ENCODE measurements around the gene SPATA24.
"Not testable (repeated sequence)": the region's sequence is repeated elsewhere in the genome, so short reads cannot be mapped to it uniquely, and the experiment has no call there.

SPATA24 gene

DNA sequence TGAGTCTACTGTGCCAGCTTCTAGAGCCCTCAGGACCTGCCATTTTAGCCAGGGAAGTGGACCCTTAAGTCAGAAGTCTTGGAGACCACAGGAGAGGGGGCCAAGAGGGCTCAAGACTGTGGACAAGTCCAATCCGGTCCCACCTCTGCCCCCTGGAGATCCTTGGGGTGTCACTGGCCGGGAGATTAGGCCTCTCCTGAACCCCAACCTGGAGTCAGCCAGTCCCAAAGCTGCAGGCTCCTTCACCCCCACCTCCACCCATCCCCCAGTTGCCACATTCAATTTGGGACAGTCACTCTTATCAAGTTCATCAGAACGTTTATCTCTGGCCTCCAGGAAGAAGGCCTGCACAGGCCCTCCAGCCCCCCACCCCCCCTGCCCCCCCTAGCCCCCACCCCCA is 21.1 kb downstream of the SPATA24 start:
- DNase-seq: no peak

DNA sequence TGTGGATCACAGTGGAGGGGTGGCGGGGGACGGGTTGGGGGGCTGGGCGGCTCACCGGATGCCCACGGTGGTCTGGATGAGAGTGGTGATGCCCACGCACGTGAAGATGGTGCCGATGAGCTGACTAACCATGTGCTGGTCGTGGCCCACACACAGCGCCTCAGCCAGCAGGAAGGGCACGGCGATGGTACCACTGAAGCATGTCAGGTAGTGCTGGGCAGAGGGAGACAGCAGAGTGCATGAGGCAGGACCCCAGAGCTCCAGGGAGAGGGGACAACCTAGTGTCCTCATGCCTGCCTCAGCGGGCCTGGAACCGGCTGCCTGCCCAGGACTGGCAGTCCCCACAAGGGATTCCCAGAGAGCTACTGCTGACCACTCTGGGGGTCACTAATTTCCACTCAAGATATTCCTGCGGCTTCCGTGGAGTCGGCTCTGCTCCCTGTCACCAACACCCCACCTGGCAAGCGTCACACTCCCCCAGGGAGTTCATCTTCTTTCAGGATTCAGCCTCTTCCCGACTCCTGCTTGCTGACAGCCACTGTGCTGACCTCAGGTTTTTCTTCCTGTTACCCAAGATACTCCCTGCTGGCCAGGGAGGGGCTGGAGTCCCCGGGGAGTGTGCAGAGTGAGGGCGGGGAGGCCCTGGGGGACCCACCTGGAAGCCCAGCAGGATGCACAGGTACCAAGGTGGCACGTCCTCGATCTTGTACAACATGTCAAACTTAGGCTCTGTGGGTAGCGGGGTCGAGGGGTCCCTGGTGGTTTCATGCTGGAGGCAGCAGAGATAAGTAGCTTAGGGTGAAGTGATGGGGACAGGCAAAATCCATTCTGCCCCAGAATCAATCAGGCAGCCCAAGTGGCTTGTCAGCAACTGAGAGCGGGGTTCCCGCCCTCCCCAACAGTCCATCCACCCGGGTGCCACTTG is 21.8 kb downstream of the SPATA24 start:
- no peak for DNase-seq

DNA sequence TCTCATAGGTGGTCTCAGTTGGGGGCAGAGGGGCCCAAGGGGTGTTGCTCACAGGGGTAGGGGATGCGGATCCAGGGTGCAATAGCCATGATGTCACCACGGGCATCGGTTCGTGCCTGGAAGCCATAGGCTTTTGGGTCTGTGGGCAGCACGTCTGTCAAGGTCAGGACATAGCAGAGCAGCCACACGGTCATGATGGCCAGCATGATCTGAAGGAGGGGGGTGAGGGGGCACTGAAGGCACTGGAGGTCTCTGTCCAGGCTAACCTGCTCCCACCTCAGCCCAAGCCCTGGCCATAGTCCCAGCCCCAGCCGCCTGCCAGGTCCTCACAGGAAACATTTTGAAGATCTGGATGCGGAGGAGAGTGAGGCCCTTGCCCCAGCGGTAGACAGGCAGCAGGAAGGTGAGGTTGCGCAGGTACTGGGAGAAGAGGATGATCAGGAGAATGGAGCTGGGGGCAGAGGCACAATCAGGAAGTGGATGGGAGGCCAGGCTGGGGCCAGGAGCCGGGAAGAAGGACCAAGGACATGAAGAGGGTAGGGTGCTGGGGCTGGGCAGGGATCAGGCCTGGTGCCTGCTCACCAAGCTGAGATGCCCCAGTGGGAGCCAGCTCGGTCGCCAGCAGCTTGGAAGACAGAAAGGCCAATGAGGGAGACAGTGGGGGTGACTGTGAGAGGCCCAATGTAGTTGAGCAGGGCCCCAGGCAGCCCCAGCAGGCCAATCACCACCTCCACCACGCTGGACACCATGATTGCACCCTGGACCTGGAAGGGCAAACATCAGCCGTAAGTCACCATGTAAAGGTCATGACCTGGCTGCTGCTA is 24.1 kb downstream of the SPATA24 start:
- DNase-seq: no peak

DNA sequence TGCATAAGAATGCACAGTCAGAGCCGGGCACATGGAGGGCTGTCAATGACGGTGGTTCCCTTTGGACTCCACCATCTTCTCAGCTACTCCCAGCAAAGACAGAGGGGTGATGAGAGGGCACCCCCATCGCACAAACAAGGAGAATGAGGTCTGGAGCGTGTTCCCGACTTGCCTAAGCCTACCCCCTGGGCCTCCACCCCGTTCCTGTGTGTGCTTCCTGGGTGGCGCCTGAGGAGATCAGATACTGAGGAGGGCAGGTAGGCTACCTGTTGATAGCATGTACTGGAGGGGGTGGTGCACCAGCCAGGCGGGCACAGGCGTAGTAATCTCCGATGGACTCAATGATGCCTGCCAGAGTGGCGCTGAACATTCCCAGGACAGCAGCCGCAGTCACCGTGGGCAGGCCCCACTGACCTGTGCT is 24.9 kb downstream of the SPATA24 start:
- DNase-seq: no peak

DNA sequence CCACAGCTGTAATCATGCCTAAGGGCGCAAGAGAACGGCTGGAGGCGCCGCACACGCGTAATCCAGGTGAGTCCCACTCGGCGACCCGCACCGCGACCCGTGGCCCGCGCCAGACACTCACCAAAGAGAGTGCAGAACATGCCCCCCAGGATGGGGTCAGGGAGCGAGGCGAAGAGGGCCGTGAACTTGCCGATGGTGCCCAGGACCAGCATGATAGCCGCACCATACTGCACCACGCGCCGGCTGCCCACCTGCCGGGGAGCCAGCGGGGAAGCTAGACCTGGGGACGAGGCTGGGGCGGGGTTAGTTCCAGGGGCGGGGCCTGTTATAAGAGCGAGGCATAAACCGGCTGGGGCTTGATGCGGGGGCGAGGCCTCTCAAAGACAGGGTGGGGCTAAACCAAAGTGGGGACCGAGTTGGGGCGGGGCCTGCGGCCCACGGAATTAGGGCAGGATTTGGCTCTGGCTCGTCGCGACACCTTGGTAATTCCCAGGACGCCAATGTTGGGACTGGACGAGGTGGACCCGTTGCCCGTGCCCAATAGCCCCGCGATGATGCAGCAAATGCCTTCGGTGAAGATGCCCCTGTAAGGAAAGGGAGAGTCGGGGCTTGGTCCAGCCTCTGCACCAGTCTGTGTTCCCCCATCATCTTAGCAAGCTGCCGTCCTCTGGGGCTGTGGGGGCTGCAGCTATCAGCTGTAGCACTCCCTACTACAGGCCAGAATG is 25.6 kb downstream of the SPATA24 start:
- DNase-seq: no peak

DNA sequence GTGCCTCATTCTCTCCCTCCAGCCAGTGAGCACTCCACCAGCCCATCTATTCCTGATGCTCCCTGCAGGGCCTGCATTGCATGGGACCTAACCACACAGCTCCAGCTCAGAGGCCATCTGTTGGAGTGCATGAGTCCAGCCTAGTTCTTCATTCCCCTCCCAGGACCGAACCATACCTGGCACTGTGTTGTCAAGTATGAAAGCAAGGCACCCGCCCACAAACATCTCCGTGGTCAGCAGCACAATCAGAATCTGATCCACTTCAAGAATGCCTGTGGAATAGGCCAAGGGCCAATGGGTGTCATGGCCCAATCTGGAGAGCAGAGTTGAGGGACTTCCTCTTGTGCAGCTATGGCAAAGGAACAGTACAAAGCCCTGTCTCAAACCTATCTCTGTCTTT is 26.7 kb downstream of the SPATA24 start:
- DNase-seq: no peak

DNA sequence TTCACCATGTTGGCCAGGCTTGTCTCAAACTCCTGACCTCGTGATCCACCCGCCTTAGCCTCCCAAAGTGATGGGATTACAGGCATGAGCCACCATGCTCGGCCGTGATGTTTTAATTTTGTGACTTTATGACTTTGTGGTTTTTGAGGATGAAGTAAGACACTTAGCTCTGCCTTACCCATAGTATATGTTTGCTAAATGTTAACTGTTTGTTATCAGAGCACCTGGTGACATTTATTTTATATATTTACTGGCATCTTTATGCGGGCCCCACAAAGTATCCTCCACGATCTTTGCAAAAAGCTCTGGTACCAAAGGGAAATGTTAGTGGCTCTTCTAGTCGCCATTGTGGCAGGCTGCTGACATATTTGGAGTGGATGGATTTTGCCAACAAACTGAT is 27.5 kb downstream of the SPATA24 start:
- DNase-seq: no peak

DNA sequence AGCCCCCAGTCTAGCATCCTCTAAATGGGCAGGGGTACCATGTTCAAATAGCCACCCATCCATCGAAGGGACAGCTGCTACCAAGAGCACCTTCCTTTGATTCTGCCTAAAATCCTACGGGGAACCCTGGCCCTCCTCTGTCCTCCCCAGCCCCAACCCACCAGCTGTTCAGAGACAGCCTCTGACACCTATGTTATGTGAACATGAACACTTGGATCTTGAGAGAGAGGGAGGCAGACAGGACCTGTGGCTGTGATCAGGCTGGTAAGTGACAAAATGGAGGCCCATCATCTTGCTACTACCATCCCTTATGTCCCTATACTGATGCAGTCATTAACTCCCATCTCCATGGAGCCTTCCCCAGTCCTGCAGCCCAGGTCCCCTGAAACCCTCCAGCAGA is 29.0 kb downstream of the SPATA24 start:
- no peak for DNase-seq

DNA sequence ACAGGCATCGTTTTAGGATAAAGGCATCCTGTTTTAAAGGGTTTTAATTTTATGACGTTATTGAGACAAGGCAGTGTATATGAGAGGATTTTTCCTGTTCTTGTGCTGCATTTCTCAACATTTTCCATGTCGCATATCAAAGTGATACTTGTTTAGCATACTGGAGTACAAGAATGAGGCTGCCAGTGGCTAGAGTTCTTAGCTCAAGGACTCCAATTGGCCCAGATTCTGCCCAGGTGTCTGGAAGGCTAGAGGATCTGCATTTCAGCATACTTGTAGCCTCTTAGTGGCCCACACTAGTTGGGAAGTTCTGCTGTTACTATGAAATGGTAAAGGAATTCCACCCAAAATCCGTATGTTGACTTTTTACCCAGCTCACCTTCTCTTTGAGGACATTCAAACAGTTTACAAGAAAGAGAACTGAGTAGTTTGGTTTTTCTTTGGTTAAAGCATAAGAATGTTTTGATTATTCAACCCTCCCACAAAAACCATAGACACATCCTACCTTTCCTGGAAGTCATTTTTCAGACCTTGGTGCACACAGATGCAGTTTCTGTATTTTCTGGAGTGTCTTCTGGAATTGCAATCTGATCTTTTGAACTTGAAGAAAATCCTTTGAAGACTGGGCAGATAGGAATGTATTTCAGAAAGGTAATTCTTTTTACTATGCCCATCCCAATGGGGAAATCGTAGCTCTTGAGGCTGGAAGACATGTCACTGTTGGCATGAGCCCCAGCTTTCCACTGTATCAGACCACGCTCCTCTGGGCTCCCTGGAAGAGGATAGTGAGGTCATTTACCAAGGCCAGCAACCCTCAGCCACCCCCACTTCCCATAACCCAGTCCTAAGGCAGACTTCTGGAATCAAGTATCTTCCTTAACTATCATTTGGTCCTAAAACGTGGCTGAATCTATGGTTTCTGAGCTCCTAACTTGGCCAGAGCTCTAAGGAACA is 32.1 kb downstream of the SPATA24 start:
- DNase-seq: no peak

DNA sequence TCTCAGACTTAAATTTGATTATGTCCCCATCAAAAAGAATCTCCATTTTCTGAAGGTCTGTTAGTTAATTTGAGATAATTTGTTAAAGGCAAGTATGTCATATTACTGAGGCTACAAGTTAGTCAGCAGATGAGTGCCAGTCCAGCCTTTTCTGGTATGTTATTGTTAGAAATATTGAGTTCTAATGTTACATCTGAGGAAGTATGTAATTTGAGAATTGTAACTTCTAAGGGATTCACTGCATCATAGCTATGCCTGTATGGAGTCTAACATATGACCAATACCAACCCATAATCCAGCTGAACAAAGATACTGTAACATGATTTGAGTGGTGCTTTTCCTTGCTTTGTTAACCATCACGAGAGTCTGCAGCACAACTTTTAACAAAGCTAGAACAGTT is 34.7 kb downstream of the SPATA24 start:
- no peak for DNase-seq

DNA sequence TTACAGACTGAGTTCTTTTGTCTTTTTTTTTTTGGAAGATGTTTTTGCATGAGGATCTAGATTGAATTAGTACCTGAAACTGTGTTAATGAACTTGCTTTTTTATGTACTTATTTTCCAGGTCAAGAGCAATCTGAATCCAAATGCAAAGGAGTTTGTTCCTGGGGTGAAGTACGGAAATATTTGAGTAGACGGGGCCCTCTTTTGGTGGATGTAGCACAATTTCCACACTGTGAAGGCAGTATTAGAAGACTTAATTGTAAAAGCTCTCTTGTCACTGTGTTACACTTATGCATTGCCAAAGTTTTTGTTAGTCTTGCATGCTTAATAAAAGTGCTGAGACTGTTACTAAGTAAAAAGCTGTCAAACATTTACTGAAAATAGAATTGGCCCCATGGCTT is 35.3 kb downstream of the SPATA24 start:
- DNase-seq: no peak

DNA sequence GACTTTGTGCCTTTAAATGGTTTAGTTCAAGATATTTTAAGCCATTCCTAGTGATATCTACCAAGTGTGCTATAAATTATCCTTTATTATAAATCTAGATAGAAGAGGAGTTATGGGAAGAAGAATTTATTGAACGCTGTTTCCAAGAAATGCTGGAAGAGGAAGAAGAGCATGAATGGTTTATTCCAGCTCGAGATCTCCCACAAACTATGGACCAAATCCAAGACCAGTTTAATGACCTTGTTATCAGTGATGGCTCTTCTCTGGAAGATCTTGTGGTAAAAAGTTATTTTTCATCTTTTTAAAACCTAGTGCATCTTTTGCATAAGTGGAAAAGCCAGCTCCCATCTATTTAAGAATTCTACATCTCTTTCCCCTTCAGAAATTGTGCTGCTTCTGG is 39.4 kb downstream of the SPATA24 start:
- no peak for DNase-seq

DNA sequence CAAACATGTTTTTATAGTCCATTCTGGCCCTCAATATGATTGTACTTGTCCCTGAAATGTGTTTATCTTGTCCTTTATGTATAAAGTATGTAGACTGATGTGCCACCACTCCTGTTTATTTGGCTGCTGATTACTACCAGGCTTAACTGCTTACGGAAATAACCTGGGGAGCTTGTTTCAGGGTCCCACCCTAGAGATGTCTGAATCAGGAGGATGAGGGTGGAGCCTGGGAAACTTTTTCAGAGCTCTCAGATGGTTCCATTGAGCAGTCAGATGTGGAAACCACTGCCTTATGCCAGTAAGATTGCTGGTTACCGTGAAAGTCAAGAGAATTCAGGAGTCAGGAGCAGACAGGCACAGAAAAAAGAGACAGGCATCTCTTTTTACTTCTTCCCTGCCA is 40.0 kb downstream of the SPATA24 start:
- no peak for DNase-seq

DNA sequence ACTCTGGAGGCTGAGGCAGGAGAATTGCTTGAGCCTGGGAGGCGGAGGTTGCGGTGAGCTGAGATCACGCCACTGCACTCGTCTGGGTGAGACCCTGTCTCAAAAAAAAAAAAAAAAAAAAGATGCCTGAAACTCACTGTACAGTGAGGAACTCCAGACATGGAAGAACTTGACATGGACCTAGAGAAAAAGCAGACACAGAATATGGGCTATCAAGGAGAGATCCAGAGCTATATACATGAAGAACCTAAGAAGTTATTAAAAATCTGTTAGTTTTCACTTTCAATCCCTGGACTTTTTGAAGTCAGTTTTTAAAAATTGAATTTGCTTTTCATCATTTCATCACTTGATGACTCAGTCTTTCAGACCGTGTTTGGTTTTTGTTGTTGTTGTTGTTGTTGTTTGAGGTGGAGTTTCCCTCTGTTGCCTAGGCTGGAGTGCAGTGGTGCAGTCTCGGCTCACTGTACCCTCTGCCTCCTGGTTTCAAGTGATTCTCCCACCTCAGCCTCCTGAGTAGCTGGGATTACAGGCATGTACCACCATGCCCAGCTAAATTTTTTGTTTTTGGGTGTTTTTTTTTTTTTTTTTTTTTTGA is 42.0 kb downstream of the SPATA24 start:
- no peak for DNase-seq

DNA sequence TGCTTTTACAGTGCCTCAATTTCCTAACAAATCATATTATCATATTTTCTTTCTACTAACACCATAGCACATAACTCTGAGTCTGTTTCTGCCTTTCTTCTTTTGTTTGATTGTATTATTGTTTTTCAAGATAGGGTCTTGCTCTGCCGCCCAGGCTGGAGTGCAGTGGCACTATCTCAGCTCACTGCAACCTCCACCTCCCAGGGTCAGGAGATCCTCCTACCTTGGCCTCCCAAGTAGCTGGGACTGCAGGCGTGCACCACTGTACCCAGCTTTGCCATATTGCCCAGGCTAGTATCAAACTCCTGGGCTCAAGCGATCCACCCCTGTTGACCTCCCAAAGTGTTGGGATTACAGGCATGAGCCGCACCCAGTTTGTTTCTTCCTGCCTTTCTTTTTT is 43.5 kb downstream of the SPATA24 start:
- no peak for DNase-seq

DNA sequence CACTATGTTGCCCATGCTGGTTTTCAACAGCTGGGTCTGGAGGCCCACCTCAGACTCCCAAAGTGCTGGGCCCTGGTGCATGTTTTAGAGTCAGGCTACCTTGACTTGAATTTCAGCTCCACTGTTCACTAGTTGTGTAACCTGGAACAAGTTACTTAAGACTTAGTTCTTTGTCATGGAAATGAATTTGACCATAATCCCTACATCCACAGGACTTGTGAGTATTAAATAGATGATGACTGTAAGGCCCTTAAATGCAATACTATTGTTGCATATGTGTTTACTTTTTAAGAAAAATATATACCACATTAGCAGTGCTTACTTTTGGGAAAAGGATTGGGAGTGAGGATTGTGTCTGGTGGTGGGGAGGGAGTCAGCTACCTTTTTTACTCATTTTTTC is 45.8 kb downstream of the SPATA24 start:
- no peak for DNase-seq

DNA sequence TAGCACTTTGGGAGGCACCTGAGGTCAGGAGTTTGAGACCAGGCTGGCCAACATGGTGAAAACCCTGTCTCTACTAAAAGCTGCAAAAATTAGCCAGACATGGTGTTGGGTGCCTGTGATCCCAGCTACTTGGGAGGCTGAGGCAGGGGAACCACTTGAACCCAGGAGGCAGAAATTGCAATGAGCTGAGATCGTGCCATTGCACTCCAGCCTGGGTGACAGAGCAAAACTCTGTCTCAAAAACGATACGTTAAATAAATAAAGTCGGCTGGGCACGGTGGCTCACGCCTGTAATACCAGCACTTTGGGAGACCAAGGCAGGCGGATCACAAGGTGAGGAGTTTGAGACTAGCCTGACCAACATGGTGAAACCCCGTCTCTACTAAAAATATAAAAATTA is 48.0 kb downstream of the SPATA24 start:
- DNase-seq: not testable (repeated sequence)

DNA sequence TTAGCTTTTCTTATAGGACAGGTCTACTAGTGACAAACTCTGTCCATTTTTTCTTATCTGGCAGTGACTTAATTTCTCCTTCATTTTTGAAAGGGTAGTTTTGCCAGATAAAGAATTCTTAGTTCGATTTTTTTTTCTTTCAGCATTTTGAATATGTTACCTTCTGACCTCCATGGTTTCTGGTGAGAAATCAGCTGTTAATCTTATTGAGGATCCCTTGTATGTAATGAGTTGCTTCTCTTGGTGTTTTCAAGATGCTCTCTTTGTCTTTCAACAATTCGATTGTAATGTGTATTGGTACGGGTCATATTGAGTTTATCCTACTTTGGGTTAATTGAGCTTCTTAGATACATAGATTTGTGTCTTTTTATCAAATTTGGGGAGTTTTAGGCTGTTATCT is 49.7 kb downstream of the SPATA24 start:
- no peak for DNase-seq

DNA sequence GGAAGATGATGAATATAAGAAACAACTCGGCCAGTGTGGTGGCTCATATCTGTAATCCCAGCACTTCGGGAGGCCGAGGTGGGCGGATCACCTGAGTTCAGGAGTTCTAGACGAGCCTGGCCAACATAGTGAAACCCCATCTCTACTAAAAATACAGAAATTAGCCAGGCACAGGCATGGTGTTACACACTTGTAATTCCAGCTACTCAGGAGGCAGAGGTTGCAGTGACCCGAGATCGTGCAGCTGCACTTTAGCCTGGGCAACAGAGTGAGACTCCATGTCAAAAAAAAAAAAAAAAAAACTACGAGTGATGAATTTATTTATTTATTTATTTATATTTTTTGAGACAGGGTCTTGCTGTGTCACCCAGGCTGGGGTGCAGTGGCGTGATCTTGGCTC is 56.0 kb downstream of the SPATA24 start:
- not testable (repeated sequence) for DNase-seq
